Fibroblast of skin of scalp (primary cell): ENCODE data around the gene UNC93B1.
"Not testable (repeated sequence)": the region's sequence is repeated elsewhere in the genome, so short reads cannot be mapped to it uniquely, and the experiment has no call there.

Experiments used
- DNase-seq: peaks from one replicate; pipeline ENCODE4 v3.0.0-alpha.2; 2013

UNC93B1 gene

DNA sequence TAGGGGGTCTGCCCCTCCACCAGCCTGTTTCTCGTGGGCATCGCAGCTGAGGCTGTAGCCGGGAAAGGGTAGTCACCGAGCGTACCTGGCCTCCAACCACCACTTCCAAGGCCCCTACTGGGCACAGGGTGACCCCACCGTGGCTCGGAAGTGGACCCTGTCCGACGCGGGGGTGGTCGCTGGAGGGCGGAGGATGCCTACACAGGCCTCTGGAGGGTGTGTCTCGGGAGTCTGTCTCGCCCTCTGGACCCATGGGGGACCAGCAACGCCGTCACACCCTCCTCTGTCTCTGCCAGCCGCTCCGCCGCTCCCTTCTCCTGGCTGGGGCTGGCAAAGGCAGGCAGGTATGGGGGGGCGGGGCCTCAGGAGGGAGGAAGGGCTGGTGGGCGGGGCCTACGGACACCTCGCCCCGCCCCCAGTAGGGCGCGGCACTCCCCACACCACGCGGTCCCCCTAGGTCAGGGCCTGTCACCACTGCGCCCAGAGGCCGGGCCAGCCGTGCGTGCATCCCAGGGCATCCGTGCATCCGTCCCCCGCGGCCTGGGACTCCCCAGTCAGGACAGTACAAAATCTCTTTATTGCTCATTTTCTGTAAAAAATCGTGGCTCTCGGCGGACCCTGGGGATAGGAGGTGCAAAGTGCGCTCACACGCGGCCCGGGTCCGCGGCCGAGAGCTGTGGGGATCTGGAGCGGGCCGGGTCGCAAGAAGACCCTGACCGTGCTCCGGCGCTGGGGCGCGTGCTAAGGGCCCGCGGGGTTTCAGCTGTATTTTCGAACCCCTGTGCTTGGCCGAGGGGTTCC, 13.2 kb downstream of the UNC93B1 start:
- not testable (repeated sequence) for DNase-seq

DNA sequence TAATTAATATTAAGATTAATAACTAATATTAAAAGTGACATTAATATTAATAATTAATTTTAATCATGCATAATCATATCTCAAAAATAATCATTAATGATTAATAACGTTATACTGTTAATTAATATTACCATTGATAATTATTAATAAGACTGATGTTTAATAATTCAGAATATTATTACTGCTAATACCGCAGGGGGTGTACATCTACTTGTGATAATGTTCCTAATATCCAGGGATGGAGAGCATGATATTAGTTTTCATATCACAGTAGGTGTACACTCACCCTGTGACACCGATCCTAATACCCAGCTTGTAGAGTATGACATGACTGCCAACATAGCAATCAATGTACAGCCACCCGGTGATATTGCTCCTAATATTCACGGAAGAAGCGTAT, 18.6 kb downstream of the UNC93B1 start:
- DNase-seq = not testable (repeated sequence)

DNA sequence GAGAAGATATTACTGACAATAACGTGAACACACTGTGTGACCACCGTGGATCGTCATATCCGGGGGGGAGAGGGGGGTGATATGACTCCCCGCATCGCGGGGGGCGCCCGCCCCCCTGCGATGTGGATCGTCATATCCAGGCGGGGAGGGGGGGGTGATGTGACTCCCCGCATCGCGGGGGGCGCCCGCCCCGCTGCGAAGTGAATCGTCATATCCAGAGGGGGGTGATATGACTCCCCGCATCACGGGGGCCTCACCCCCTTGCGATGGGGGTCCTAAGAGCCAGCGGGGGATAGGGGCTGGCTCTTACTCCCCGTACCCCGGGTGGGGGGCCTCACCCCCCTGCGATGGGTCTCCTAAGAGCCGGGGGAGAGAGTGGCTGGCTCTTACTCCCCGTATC, 19.9 kb downstream of the UNC93B1 start:
- no peak for DNase-seq

DNA sequence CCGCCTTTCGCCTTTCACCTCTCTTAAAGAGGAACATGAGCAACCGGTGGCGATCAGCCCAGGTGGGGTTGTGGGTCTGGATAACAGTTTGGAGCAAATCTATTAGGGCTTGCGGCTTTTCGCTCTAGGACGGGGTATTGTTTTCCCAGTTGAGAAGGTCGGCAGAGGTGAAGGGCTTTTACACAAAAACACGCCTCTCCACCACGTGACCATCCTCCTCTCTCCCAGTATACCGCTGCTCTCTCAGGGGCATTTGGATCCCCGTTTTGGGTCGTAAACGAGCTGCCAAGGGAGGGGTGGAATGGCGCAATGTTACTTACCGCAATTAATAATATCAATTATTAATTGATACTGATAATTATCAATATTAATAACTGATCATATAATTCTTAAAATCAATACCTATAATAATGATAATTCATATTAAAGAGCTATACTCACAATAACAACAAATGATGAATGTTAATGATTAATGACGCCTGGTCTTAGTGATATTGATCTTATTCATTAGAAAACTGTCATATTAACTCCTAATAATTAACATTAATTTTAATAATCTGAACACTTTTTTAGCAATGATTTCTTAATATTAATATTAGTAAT, 21.5 kb downstream of the UNC93B1 start:
- DNase-seq = not testable (repeated sequence)

GRCh38 chr11:67981226-67981625, 22.7 kb downstream of the UNC93B1 start:
- DNase-seq = not testable (repeated sequence)

DNA sequence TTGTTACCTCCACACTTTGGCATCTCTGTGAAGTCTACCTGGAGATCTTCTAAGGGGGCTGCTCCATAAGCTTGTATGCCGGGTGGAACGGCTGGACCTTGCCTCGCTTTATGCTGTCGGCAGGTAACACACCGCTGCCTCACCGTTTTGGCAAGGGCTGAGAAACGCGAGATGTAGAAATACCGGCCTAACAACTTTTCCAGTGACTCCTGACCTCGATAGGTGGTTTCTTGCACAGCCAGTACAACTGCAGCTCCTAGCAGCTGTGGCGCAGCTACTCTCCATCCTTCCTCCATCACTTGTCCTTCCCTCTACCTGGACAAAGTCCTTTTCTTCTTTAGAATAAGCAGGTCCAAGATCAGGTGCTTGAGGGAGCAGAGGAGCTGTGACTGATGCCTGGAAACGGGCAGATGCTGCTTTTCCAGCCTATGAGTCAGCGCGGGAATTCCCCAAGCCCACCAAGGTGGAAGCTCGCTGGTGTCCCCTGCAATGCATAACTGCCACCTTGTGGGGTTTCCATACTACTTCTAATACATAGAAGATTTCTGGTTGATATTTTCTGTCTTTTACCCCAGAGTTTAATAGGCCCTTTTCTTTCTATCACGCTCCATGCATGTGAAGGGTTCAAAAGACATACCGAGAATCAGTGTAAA, 25.0 kb downstream of the UNC93B1 start:
- not testable (repeated sequence) for DNase-seq

DNA sequence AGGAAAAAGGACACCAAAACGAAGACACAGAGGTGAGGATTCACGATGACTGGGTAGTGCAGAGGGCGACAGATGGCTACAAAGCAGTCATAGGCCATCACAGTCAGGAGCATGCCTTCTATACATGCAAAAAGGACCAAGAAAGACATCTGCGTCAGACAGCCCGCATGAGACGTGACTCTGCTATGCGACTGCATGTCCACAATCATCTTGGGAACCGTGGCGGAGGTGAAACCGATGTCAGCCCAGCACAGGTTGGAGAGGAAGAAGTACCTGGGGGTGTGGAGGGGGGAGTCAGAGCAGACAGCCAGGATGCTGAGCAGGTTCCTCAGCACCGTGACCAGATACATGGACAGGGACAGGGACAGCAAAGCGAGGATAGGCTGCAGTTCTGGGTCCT, 29.2 kb downstream of the UNC93B1 start:
- DNase-seq = not testable (repeated sequence)

- not testable (repeated sequence) for DNase-seq
These were observed 38.0 kb downstream of the UNC93B1 start for GRCh38 chr11:67965830-67966348.

DNA sequence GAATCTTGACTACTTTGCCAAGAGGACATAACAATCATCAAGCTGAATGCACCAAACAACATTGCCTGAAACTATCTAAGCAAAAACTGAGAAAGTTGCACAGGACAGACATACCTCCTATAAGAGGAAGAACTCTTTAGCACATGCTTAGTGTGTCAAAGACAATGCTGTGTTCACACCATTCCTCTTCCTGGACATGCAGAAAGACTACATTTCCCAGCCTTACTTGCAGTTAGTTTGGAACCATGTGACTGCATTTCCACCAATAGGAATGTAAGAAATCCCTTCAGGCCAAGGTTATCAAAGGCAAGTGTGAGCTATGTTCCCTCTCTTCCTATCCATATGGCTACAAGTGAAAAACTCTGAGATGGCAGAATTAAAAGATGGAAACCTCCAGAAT, 39.2 kb downstream of the UNC93B1 start:
- DNase-seq = not testable (repeated sequence)

DNA sequence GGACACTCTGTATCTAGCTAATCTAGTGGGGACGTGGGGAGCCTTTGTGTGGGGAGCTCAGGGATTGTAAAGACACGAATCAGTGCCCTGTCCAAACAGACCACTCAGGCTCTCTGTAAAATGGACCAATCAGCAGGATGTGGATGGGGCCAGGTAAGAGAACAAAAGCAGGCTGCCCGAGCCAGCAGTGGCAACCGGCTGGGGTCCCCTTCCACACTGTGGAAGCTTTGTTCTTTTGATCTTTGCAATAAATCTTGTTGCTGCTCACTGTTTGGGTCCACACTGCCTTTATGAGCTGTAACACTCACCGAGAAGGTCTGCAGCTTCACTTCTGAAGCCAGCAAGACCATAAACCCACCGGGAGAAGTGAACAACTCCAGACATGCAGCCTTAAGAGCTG, 40.0 kb downstream of the UNC93B1 start:
- not testable (repeated sequence) for DNase-seq

- DNase-seq = not testable (repeated sequence)
These were observed 40.7 kb downstream of the UNC93B1 start for GRCh38 chr11:67963217-67963616.

- DNase-seq = not testable (repeated sequence)
These were observed 47.7 kb downstream of the UNC93B1 start for GRCh38 chr11:67956236-67956635.

GRCh38 chr11:67955461-67956007, 48.4 kb downstream of the UNC93B1 start:
- peak; percentile 62 for DNase-seq

DNA sequence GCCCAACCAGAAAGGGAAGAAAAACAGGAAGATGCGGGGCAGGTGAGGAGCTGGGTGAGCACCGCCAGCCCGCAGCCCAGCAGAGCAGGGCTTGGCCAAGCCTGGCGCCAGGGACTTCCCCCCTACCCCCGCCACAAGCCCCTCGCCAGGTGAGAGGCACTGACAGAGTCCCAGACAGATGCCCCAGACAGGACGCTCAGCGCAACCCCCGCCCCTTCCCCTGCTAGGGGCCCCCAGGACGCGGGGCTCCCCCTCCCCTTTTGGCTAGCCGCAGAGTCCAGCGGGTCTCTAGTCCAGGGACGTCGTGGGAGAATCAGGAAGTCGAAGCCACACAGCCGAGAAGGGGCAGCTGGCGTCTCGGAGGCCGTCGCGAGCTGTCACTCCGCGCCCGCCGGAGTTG, 48.9 kb downstream of the UNC93B1 start:
- not testable (repeated sequence) for DNase-seq

GRCh38 chr11:67954251-67954650, 49.6 kb downstream of the UNC93B1 start:
- DNase-seq = not testable (repeated sequence)

- DNase-seq = peak; percentile 13
These were observed 53.2 kb downstream of the UNC93B1 start for GRCh38 chr11:67950705-67951104.

DNA sequence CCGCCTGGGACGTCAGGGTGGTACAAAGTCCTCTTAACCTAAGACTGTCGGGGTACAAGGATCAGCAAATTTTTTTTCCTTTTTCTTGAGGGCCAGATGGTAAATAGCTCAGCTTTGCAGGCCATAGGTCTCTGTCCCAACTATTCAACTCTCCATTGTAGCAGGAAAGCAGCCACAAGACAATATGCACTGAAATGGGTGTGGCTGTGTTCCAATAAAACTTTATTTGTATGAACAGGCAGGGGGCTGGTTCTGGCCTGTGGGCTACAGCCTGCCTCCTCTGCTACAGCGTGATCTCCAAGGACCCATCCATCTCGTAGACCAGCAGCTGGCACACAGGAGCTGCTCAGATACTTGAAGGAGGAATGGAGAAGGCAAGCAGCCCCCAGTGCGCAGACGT, 56.1 kb downstream of the UNC93B1 start:
- not testable (repeated sequence) for DNase-seq

- DNase-seq = not testable (repeated sequence)
These were observed 57.5 kb downstream of the UNC93B1 start for GRCh38 chr11:67946403-67946802.

- not testable (repeated sequence) for DNase-seq
These were observed 60.5 kb downstream of the UNC93B1 start for GRCh38 chr11:67943406-67943805.
